OCI-LY1 (cell line): ENCODE measurements around the gene LCN6.

Source experiments
- CTCF ChIP-seq: fragments of 200-600 bp; sonication (generic), shearing (Covaris generic); IDR thresholded peaks from 2 replicates; pipeline ENCODE4 v1.5.1; 2017; ENCODE audit warnings: mild to moderate bottlenecking, antibody characterized with exemption, low read length, moderate library complexity, mixed read lengths
- EZH2 ChIP-seq: fragments of 200-600 bp; sonication (generic), shearing (Covaris generic); IDR thresholded peaks from 2 replicates; pipeline ENCODE4 v1.8.0; 2017; ENCODE audit warnings: borderline replicate concordance, mixed run types, mild to moderate bottlenecking, antibody characterized with exemption, low read length, moderate library complexity, mixed read lengths

DNA sequence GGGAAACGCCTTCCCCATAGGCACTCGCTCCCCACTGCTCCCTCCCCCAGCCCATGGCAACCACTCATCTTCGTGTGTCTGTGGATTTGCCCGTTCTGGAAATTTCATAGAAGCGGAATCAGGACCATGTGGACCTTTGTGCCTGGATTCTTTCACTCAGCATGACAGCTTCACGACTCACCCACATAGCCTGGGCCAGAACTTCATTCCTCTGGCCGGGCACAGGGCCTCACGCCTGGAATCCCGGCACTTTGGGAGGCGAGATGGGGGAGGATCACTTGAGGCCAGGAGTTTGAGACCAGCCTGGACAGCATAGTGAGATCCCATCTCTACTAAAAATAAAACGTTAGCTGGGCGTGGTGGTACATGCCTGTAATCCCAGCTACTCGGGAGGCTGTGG, 48.0 kb downstream of the LCN6 start:
- TF ChIP-seq CTCF (no peak), EZH2 (no peak)
